GM10847 (cell line): ENCODE results near the gene ADARB2.

ENCODE experiments used
- POLR2A ChIP-seq: IDR thresholded peaks from 2 replicates; pipeline ENCODE4 v1.6.1; 2011; ENCODE audit not compliant: insufficient read length; ENCODE audit errors: extremely low read depth

Gene ADARB2

DNA sequence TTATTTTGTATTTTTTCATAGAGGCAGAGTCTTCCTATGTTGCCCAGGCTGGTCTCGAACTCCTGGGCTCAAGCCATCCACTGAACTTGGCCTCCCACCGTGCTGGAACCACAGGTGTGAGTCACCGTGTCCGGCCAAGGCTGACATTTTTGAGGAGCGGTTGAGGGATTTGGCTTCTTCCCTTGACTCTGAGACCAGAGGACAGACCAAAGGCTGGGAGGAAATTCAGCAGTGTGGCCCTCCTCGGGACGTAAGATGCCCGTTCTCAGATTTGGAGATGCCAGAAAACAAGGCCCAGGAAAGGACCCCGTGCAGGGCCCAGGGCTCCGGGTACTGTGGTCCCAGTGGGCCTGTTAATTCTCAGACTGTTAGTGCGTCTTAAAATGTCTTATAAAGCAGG is 535.0 kb downstream of the ADARB2 start:
- no peak for TF ChIP-seq POLR2A

DNA sequence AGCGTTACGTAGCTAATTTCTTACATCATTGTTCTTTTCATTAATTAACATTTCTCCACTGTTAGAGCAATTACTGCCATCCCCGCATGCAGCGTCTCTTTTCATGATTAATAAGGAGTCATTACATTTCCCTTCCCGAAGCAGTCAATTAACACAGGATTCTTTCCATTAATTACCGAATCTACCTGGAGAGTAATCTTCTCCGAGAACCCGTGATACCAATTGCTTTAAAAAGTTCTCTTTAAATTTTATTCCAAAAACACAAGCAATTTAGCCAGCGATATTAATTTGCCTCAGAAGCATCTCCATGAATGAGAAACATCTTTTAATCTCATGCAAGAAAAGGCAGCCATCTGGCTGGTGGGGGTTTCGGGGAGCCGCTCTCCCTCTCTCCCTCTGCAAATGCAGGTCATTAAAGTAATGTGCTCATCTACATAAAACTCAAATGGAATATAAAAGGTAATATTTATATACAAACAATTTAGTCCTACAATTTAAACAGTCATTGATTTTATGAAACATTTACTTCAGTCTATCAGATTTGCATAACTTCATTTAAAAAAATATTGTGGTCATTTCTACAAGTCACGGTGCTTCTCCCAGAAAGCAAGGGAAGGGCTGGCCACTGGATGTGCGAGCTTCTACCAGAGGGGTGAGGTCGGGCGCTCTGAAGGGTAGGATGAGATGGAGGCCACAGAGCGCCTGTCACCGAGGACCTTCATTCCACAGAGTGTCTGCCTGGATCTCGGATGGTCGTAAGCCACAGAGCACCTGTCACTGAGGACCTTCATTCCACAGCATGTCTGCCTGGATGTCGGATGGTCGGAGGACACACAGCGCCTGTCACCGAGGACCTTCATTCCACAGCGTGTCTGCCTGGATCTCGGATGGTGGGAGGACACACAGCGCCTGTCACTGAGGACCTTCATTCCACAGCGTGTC is 536.2 kb downstream of the ADARB2 start:
- TF ChIP-seq POLR2A: no peak

DNA sequence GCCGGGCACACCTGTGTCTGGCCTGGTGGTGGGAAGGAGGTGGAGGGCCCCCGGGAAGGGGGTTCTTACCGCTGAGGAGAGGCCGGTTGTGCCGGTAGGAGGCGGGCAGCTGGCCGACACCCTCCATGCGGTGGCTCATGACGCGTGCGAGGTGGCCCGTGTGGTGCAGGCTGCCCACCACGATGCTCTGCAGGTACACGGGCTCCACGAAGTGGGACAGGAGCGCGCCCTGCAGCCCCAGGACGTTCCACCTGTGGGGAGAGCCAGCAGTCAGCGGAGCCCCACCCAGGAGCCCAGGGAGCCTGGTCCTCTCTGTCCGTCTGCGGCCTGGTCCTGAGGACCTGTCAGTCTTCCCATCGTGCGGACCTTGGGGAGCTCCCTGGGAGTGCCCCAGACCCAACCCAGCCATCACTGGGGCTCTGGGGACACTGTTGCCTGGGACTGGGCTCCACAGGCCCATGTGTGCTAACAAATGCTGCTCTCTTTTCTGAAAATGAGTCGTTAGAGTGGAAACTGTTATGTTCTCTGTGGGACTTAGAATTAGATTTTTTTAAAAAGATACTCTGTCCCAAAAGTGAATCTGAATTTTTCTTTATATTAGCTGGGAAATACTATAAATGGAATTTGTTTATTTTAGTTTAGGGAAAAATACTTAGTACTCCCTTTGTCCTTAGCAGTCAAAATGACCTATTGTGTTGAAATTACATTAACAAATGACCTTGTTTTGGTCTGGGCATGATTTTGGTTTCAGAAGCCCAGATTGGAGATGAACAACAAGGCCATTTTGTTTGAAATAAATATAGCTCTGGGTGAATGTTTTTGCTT is 537.2 kb downstream of the ADARB2 start:
- TF ChIP-seq POLR2A: no peak

DNA sequence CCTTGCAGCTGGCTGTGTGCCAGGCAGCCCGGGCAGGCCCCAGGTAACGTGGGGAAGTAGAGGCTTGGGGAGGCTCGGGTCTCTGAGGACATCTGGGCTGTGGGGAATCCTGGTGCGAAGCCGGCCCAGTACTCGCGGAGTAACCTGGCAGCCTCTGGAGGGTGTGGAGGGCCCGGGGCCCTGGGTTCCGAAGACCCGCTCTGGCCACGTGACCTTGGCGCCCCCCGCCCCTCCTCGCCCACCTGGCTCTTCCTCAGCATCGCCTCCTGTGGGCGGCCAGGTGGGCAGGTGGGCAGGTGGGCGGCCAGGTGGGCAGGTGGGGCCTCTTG is 538.0 kb downstream of the ADARB2 start:
- no peak for TF ChIP-seq POLR2A

DNA sequence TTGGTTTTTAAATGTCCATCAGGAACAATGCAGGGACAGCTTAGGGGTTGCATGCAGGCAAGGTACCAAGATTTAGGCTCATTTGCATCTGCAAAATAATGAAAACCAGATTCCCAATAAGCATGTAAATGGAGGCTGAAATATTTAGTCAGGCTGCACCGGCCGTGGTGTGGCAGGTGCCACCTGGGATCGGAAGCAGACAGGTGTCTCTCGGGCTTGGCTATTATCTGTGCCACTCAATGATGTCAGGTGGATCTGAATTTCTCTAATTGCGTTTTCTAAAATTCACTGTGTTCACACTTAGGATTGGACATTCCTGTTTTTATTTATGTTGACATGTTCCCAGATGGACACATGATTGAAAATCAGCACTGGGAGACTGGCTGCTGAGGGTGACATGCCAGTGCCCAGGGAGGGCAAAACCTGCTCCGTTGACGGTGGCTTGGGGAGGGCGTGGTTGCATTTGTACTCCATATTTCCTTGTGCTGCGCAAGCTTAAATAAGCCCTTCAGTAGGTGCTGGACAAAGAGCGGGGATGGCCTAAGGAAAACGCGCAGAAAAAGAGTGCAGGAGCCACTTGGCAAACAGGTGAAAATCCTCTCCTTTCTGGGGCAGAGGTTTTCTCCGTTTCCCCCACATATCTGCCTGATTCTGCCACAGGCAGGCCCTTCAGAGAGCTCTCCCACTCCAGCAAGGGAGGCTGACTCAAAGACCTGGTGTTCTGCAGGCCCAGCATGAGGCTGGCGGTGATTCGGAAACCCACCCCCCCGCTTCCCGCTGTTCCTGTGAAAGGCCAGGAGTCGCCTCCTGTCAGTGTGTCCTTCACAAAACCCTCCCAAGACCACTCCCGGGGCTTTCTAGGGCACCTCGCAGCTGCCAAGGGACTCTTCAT is 538.6 kb downstream of the ADARB2 start:
- TF ChIP-seq POLR2A: no peak

DNA sequence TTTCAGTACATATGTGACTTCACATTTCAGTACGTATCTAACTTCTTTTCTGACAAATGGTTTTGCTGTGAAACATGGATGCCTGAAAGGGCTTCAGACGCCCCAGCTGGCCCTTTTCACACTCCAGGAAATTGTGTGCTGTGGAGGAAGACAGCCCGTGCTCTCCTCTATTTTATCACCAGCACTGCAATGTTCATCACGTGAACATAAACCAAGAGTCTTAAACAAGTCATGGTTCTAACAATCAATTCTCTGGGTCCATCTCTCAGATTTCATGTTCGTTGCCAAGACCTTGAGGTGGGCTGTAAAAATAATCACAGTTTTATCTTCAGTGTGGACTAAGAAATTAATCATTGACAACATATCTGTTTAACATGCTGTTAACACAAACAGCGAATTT is 539.9 kb downstream of the ADARB2 start:
- no peak for TF ChIP-seq POLR2A

DNA sequence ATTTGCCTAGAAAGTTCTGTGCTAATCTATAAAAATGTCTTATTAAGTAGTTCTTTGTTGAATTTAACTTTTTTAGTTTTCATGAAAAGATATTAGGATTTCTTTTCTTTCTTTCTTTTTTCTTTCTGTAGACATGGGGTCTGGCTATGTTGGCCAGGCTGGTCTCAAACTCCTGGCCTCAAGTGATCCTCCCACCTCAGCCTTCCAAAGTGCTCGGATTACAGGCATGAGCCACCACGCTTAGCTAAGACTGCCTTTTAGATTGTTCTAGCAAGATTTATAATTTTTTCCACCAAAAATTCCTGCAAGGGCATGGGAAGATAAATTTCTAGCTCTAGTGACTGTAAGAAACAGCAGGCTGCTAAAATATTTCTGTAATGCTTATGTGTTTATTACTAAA is 540.7 kb downstream of the ADARB2 start:
- TF ChIP-seq POLR2A: no peak

DNA sequence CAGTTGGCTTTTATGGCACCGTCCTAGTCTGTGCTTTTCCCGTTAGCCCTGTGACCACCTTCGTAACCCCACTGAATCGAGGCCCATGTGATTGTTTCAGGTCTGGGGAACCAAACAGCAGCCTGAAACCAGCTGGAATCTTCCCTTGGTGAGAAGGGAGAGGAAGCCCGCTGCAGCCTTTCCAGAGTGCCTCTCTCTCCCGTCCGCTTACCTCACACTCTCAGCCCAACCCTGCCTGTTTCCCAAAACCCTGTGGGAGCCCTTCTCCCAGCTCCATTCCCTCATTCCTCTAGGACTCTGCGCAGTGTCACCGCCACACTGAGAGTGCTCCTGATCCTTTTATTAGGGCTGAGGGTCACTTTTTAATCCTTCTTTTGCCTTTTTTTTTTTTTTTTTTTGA is 541.5 kb downstream of the ADARB2 start:
- no peak for TF ChIP-seq POLR2A

DNA sequence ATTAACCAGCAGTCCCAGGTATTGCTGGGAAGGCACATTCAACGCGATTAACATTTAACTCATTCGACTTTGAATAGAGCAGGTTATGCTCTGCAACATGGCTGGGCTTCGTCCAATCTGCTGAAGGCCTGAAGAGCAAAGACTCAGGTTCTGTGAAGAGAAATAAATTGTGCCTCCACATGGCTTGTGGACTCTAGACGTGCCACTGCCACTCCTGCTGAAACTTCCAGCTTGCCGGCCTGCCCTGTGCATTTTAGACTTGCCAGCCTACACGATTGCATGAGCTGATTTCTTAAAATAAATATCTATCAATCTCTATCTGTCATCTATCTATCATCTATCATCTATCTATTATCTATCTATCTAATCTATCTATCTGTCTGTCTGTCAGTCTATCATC is 543.2 kb downstream of the ADARB2 start:
- TF ChIP-seq POLR2A: no peak

DNA sequence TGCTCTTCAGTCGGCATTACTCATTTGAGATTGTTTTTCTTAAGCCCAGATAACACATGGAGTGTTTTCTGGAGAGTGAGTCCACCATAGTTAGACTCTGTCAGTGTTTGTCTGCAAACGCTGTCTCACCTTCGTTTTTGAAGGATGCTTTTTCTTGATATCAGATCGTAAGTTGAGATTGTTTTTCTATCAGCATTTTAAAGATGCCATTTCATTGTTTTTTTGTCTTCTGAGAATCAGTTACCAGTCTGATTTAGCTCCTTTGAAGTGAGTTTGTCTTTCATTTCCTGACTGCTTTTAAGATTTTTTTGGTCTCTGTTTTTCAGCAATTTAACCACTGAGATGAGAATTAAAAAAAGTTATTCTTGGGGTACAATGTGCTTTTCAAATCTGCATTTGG is 543.8 kb downstream of the ADARB2 start:
- TF ChIP-seq POLR2A: no peak

DNA sequence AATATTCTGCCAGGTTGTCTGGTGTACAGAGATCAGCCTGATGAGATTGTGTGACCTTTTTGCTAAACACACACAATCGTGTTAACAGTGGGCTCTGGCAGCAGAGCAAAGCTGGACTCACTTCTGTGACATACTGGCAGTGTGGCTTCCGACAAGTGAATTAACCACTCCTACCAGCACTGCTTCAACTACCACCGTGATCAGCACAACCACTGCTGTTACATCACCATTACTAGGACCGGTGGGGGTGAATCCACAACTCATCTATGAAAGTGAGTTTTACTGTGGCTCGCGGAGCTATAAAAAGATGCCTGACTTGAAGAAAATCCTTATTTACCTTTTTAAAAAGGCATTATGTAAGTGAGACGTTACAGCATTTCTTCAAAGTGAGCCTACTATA is 545.6 kb downstream of the ADARB2 start:
- TF ChIP-seq POLR2A: no peak

DNA sequence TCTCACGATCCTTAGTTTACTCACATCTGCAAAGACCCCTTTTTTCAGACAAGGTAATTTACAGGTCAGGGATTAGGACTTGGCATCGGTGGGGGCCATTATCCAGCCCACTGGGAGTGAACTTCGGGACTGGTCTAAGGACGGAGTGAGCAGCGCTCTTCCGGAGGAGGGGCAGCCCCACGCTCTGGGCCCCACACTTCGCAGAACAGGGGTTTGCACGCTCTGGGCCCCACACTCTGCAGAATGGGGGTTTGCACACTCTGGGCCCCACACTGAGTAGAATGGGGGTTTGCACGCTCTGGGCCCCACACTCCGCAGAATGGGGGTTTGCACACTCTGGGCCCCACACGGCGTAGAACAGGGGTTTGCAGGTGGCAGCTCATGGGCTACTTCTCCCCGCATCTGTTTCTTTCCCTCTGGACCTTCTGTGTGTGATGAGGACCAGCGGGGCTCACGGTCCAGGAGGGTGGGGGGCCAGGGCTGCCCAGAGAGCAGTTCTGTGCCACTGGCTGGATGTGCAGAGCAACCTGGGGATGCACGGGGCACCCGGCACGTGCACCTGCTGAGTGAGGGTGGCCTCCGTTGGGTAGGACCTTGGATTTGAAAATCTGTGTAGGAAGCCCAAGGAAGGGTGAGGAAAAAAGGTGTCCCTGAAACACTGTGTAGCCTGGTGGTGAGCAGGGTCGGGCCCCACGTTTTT is 546.4 kb downstream of the ADARB2 start:
- no peak for TF ChIP-seq POLR2A

DNA sequence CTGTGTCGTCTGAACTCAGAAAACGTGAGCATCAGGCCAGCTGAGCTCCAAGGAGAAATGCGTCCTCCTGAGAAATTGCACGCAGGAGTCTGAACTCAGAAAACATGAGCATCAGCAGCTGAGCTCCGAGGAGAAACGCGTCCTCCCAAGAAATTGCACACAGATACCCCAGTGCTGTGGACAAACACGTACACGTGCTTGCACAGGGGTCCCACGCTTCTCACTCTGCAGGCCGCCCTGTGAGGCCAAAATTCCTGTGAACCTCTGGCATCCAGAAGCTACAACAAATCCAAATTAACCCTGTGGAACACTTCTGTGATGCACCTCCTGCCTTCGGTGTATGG is 547.3 kb downstream of the ADARB2 start:
- no peak for TF ChIP-seq POLR2A

DNA sequence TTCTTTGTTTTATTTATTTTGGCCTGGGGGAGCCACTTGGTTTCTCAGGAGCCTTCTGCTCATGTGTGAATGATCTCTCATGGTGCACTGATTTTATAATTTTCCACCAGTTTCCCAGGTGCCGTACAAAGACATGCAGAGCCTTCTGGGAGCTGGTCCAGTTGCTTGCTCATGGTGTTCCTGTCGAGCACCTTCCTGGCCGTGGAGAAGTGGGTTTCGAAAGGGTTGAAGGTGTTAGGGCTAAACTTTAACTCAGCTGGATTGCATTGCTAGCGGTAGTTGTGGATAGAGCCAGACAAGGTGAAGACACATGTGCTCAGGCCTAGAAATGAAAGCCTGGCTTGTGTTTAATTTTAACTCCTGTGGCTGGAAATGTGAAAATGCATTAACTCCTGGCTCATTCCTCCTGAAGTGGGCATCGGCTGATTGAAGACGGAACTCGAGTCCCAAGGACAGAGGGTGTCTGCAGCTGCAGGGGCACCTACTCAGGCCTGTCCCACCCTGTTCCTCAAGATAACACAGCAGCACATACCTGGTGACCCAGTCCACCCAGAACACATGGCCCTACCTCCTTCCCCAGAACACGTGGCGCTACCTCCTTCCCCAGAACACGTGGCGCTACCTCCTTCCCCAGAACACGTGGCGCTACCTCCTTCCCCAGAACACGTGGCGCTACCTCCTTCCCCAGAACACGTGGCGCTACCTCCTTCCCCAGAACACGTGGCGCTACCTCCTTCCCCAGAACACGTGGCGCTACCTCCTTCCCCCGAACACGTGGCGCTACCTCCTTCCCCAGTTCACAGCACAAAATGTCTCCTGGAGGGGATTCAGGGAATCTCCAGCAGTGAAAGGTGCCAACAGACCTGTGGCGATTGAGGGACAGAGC is 547.9 kb downstream of the ADARB2 start:
- no peak for TF ChIP-seq POLR2A
